HG02623 (cell line): Measurements from ENCODE around the gene BCL10.

ENCODE experiments used
- ATAC-seq: cut with Tn5 transposase; IDR thresholded peaks from one replicate; pipeline ENCODE4 v1.9.1; 2021; ENCODE audit warnings: moderate library complexity; ENCODE audit not compliant: unreplicated experiment

Gene BCL10

GRCh38 chr1:85276215-85276977, at the start of gene BCL10:
BCL10 (minus strand) TSS chr1:85276632; CDS start chr1:85276352, 280 bp downstream.
- peak; percentile 95 for ATAC-seq

GRCh38 chr1:85325920-85326319, 49.5 kb upstream of the BCL10 start:
- ATAC-seq = no peak

GRCh38 chr1:85323770-85324169, 47.3 kb upstream of the BCL10 start:
- no peak for ATAC-seq

- ATAC-seq = no peak
These were observed 46.2 kb upstream of the BCL10 start for GRCh38 chr1:85322655-85323054.

GRCh38 chr1:85321237-85321964, 45.0 kb upstream of the BCL10 start:
- ATAC-seq = peak; percentile 64

GRCh38 chr1:85320371-85321131, 44.1 kb upstream of the BCL10 start:
- ATAC-seq = no peak

GRCh38 chr1:85319931-85320330, 43.5 kb upstream of the BCL10 start:
- no peak for ATAC-seq

- no peak for ATAC-seq
These were observed 43.1 kb upstream of the BCL10 start for GRCh38 chr1:85319491-85319890.

- ATAC-seq = no peak
These were observed 41.8 kb upstream of the BCL10 start for GRCh38 chr1:85318217-85318616.

- ATAC-seq = no peak
These were observed 41.1 kb upstream of the BCL10 start for GRCh38 chr1:85317560-85317959.

GRCh38 chr1:85316321-85316720, 39.9 kb upstream of the BCL10 start:
- ATAC-seq = no peak

GRCh38 chr1:85315789-85316188, 39.4 kb upstream of the BCL10 start:
- ATAC-seq = no peak

- no peak for ATAC-seq
These were observed 38.3 kb upstream of the BCL10 start for GRCh38 chr1:85314726-85315125.

- ATAC-seq = no peak
These were observed 37.7 kb upstream of the BCL10 start for GRCh38 chr1:85313888-85314696.

GRCh38 chr1:85311818-85312217, 35.4 kb upstream of the BCL10 start:
- no peak for ATAC-seq

- no peak for ATAC-seq
These were observed 32.5 kb upstream of the BCL10 start for GRCh38 chr1:85308833-85309350.

GRCh38 chr1:85307987-85308832, 31.8 kb upstream of the BCL10 start:
- peak; percentile 85 for ATAC-seq

- no peak for ATAC-seq
These were observed 29.8 kb upstream of the BCL10 start for GRCh38 chr1:85306236-85306635.

- no peak for ATAC-seq
These were observed 27.2 kb upstream of the BCL10 start for GRCh38 chr1:85303440-85304162.
